Measurements from ENCODE around the gene RYR2.
"Not testable (repeated sequence)": the region's sequence is repeated elsewhere in the genome, so short reads cannot be mapped to it uniquely, and the experiment has no call there.

Gene RYR2

GRCh38 chr1:237211031-237211430 lies 169.0 kb downstream of the RYR2 start:
- DNase-seq, result no peak

- no peak for DNase-seq
Observed at GRCh38 chr1:237211540-237211939, 169.6 kb downstream of the RYR2 start.

- DNase-seq, result no peak
Observed at GRCh38 chr1:237219751-237220642, 178.0 kb downstream of the RYR2 start.

- DNase-seq, result no peak
Observed at GRCh38 chr1:237223419-237223818, 181.4 kb downstream of the RYR2 start.

GRCh38 chr1:237226177-237226944 lies 184.4 kb downstream of the RYR2 start:
- DNase-seq, result no peak

GRCh38 chr1:237227476-237227875 lies 185.5 kb downstream of the RYR2 start:
- DNase-seq, result no peak

- DNase-seq, result no peak
Observed at GRCh38 chr1:237228421-237228820, 186.4 kb downstream of the RYR2 start.

GRCh38 chr1:237229333-237229732 lies 187.3 kb downstream of the RYR2 start:
- no peak for DNase-seq

- no peak for DNase-seq
Observed at GRCh38 chr1:237232501-237232900, 190.5 kb downstream of the RYR2 start.

- no peak for DNase-seq
Observed at GRCh38 chr1:237235091-237235490, 193.1 kb downstream of the RYR2 start.

- no peak for DNase-seq
Observed at GRCh38 chr1:237237721-237238120, 195.7 kb downstream of the RYR2 start.

- no peak for DNase-seq
Observed at GRCh38 chr1:237239248-237239647, 197.3 kb downstream of the RYR2 start.

- DNase-seq, result no peak
Observed at GRCh38 chr1:237241038-237241437, 199.1 kb downstream of the RYR2 start.

- DNase-seq, result no peak
Observed at GRCh38 chr1:237244778-237245177, 202.8 kb downstream of the RYR2 start.

GRCh38 chr1:237247442-237247841 lies 205.5 kb downstream of the RYR2 start:
- DNase-seq, result no peak

- no peak for DNase-seq
Observed at GRCh38 chr1:237249120-237249519, 207.1 kb downstream of the RYR2 start.

- DNase-seq, result no peak
Observed at GRCh38 chr1:237250055-237250454, 208.1 kb downstream of the RYR2 start.

- DNase-seq, result no peak
Observed at GRCh38 chr1:237255071-237255470, 213.1 kb downstream of the RYR2 start.

- no peak for DNase-seq
Observed at GRCh38 chr1:237258871-237259270, 216.9 kb downstream of the RYR2 start.

GRCh38 chr1:237261198-237261597 lies 219.2 kb downstream of the RYR2 start:
- no peak for DNase-seq

- no peak for DNase-seq
Observed at GRCh38 chr1:237267743-237268142, 225.8 kb downstream of the RYR2 start.

- no peak for DNase-seq
Observed at GRCh38 chr1:237269938-237270337, 228.0 kb downstream of the RYR2 start.

- no peak for DNase-seq
Observed at GRCh38 chr1:237270353-237270752, 228.4 kb downstream of the RYR2 start.

GRCh38 chr1:237277994-237278393 lies 236.0 kb downstream of the RYR2 start:
- DNase-seq, result not testable (repeated sequence)
